HG03103 (cell line): Measurements from ENCODE around the gene PACSIN2.
"Not testable (repeated sequence)": the region's sequence is repeated elsewhere in the genome, so short reads cannot be mapped to it uniquely, and the experiment has no call there.

Source experiments
- ATAC-seq: cut with Tn5 transposase; IDR thresholded peaks from one replicate; pipeline ENCODE4 v1.9.1; 2021; ENCODE audit warnings: low read depth; ENCODE audit not compliant: unreplicated experiment

The PACSIN2 gene

DNA sequence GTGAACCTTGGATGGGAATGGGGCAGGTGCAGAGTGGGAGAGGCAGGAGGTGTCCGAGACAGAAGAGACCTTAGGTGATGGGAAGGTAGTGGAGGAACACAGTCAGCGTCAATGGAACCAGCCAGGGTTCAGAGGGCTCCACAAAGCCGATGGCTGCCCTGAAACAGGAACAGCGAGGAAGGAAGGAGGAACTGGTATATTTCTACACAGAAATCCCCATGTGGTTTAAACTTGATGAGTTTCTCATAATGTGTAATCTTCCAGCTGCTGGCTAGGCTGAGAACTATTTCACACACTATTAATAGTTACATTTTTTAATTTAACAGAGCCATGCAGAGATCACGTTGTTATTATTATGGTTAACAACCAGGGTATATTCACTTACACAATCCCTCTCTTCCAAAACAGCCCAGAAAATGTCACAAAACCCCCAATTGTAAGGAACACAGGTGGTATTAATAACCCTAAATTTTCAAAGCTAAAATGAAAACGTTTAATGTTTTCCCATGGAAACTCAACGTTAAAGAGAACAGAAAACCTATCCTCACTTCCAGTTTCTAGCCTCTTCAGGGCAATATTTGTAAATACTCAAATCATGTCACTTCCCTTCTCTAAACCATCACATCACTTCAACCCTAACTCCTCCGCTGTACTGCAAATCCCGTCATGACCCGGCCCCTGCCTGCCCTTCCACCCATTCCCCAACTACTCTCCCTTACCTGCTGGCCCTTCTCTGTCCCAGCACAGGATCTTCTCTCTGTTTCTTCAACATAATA is 83.3 kb downstream of the PACSIN2 start:
- ATAC-seq, result no peak

DNA sequence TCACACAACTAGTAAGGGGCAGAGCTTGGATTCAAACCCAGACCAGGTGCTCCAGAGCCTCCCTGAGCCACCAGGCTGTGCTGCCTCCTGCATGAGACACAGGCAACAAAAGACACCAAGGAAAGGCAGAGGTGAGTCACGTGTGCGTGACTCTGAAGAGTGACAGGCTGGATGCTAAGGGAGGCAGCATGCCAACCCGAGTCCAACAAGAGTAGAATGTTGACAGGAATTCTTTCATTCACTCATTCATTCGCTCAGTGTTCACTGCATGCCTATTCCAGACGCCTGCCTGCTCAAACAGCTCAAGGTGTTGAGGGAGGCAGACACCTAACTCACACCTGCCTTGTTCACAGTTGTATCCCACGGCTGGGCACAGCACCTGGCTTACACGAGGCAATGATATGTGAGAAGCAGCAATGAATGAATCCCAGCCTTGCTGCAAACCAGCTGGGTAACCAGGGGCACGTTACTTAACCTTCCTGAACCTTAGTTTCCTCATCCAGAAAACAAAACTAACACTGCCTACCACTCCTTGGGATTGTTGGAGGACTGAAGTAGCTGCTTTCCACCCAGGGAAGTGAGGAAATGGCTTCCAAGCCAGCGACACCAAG is 84.0 kb downstream of the PACSIN2 start:
- ATAC-seq, result no peak

DNA sequence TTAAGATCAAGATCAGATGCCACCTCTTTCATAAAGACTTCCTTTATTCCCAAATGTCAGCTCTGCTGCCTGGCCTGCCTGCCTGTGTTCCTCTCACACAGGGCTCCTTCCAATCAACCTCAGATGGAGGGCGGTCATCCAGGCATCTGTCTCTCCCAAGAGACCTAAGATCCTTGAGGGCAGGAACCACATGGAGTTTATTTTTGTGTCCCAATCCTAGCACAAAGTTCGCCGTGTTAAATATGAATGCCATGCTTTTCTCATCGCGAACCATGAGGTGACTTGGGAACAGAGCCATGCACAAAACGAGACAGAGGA is 85.2 kb downstream of the PACSIN2 start:
- ATAC-seq, result no peak

DNA sequence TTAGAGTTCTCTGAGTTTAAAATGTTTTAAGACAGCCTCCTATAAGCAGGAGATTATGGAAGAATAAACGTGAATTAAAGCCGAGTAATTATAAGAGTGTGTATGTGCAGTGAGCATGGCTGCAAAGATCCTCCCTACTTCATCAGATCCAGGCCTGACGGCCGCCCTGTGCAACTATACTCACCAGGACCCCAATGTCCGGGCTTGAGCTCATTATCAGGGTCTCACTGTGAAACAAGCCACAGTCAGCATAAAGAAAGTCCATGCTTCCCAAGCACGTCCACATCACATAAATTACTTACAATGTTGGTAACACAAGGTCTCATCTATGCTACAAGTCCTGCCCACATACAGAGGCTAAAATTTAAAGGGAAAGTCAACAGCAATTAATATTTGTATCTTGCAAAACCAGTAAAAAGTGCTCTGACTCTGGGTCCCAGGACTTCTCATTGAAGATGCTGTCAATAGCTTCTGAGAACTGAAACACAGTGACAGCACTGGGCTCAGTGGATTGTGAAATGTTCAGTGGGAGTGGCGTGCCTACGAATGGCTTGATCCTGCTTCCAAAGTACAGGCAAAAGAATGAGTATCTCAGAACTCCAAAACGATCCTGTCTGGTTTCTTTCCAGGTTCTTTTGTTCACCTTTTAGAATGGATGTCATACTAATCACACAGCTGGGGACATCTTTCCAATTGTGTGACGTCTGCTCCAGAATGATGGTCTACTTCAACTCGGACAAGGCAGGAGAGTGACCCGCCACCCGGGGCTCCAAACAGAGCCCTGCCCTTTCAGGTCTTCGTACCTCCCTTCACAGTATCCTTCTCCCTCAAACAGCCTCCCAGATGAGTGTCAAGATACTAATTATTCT is 85.7 kb downstream of the PACSIN2 start:
- no peak for ATAC-seq

DNA sequence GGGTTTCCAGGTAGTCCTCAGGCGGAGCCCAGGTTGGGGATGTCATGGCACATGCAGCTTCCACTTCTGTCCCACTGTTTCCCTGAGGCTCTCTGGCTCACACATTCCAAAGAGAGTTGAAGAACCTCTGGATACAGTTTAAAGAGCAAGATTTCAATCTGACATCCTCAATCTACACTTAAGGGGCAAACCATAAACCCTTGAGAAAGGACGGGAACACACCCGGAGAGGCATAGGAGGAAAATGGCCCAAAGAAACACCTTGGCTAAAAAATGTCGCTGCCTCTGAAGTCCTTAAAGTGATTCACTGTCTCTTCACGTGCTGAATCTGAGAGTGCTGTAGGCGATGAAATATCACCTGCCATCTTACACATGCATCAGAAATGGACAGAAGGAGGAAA is 87.0 kb downstream of the PACSIN2 start:
- ATAC-seq, result no peak

DNA sequence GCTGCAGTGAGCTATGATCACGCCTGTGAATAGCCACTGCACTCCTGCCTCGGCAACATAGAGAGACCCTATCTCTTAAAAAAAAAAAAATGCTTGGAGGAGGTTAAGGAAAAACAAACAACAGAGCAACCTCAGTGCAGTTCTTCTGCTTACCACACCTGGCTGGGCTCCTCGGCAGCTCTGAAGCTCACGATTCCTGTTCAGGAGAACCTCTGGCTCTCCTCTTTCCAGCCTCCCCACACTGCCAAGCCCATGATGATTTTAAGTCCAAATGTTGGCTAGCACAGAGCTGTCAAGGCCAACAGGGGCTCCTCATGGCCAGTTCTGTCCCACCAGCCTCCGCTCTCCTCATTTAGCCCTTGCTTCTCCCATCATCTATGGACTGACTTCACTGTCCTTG is 88.2 kb downstream of the PACSIN2 start:
- no peak for ATAC-seq

DNA sequence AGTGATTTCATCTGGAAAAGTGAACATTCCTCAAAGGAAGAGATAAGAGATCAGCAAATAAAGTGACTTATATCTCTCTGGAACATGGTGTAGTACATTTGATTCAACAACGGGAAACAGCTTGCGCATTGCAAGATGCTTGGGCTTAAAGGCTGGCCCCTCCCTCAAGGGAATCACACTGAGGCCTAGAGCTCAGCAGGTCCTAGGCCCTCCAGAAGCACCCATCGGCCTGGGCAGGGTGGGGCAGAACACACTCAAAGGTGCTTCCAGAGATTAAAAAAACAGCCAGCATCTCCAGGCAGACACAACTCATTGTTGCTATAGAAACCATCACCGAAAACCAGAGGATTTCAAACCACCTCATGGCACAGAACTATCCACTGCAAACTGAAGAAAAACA is 88.8 kb downstream of the PACSIN2 start:
- no peak for ATAC-seq

DNA sequence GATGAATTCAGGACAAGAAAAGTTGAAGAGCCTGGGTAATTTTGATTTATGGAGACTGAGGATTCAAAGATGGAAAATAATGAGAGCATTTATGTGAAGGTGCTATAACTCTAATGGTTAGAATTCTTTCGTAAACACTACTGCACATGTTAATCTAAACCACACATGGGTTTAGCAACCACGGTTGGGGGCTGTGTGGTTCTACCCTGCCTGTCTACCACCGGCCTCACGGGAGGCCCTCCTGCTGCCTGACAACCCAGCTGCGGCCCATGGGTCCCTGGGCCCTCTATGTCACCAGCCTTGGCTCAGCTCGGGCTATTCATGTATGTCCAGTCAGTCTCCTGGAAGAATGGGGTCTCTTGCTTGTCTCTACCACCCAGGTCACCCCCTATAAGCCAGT is 89.4 kb downstream of the PACSIN2 start:
- ATAC-seq, result no peak

DNA sequence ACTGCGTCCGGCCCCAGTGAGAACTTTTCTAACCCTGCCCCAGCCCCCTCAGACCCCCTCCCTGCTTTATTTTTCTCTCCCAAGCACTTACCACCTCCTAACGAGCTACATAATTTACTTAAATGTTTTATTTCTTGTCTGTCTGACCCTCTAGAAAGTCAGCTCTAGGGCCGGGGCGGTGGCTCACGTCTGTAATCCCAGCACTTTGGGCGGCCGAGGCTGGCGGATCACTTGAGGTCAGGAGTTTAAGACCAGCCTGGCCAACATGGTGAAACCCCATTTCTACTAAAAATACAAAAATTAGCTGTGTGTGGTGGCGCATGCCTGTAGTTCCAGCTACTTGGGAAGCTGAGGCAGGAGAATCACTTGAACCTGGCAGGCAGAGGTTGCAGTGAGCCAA is 89.9 kb downstream of the PACSIN2 start:
- not testable (repeated sequence) for ATAC-seq

DNA sequence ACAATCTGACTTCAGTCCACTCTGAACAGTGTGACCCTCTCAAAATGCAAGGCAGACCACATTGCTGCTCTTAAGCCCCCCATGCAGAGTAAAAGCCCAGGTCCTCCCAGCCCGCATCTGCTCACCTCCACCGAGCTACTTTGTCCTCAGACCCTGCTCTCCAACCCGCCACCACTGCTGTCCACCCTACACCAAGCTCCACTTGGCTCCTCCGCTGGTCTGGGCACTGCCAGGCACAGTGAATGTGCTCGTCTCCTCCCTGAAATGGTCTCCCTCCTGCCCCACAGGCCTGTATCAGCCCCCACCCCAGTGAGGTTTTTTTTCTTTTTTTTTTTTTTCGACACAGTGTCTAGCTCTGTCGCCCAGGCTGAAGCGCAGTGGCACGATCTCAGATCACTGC is 90.5 kb downstream of the PACSIN2 start:
- ATAC-seq, result no peak

DNA sequence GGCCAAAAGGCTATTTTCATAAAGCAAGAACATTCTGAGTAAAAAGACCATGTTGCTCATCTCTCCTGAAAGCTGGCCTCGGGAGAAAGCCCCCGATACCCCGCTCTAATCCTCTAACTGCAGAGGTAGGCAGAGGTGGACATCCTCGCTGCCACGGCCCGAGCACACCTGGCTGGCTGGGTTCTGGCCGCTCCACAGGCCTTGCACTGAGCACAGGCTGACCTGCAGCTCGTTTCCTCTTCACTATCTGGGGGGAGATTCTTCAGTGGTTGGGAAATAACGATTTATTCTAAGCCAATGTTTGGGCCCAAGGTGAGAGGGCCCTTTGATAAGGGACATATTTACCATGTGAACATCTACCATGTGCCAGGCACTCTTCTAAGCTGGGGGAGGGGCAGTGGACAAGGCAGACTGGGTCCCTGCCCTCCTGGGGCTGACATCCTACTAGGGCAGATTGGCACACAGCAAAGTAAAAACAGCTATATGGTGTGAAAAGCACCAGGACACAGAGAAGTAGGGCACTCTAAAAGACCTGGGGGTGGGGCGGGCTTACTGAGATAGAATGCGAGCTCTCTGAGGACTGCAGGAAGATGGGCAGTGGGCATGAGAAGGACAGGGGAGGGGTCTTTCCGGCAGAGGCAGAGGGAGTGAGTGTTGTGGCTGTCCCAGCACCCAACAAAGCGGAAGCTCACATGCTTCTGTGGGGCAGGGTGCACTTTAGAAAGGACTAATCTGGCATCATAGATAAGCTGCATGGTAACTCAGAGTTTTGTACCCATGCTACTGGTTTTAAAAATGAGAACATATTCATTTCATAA is 92.4 kb downstream of the PACSIN2 start:
- ATAC-seq, result no peak

DNA sequence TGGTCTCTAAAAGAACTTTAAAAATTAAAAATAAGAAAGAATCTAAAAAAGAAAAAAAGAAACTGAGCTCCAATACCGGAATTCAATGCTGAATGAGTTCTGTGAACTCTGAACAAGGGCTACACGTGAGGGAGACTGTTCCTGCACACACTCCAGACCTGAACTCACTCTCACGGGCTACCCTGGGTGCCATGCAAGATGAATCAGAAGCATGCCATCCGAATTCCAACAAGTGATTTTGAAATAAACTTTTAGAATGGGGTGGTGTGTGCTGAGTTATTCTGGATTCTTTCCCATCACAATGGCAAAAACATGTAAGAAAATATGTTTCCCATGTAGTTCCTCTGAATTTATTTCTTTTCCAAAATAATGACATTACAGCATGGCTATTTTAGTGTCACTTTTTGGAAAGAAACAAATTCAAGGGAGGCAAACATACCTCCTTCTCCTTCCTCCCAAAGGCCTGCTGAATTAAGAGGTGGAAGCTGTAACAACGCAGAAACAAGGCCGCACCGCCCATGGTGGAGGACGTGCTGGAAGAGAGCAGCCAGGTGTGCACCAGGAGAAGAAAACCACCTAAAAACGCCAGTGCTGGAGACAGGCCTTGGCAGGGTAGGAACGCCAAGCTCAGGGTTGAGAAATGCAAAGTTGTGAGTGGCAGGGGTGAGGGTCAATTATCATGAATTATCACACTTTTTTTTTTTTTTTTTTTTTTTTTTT is 94.7 kb downstream of the PACSIN2 start:
- no peak for ATAC-seq

DNA sequence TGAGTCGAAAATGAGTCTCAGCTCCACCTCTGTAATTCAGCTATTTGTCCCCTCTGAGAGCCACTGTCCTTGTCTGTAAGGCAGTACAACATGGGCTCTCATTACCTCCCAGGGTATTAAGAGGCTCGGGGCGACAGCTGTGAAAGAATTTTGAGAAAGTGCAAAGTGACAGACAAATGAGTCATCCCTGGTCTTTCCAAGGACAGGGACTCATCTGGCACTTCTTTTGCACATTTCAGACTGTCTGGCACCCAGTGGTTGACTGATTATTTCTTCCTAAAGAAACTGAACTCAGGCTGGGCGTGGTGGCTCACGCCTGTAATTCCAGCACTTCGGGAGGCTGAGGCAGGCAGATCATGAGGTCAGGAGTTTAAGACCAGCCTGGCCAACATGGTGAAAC is 95.8 kb downstream of the PACSIN2 start:
- ATAC-seq, result no peak

DNA sequence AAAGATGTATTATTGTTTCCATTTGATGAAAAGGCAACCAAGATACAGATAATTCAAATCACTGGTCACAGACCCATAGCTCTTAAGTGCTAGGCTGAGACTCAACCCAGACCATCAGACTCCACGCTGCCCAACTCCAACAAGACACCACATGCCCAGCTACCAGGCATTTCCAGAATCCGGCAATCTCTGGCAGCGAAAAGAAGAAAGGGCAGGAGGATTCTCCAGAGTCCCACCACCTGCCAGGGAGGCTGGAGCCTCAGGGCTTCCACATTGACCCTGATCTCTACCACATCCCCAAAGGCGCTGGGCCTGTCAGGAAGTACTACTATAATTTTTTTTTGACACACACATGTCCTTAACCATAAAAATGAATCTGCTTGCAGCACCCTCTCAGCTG is 96.4 kb downstream of the PACSIN2 start:
- no peak for ATAC-seq

DNA sequence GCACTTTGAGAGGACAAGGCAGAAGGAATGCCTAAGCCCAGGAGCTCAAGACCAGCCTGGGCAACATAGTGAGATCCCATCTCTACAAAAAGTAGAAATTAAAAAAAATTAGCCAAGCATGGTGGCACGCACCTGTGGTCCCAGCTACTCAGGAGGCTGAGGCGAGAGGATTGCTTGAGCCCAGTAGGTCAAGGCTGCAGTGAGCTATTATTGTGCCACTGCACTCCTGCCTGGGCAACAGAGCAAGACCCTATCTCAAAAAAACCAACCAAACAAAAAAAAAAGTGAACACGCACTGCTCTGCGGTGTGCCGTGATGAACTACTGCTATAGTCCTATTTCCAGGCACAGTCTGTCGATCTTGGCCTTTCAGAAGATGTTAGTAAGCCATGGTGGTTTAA is 97.6 kb downstream of the PACSIN2 start:
- ATAC-seq, result not testable (repeated sequence)

DNA sequence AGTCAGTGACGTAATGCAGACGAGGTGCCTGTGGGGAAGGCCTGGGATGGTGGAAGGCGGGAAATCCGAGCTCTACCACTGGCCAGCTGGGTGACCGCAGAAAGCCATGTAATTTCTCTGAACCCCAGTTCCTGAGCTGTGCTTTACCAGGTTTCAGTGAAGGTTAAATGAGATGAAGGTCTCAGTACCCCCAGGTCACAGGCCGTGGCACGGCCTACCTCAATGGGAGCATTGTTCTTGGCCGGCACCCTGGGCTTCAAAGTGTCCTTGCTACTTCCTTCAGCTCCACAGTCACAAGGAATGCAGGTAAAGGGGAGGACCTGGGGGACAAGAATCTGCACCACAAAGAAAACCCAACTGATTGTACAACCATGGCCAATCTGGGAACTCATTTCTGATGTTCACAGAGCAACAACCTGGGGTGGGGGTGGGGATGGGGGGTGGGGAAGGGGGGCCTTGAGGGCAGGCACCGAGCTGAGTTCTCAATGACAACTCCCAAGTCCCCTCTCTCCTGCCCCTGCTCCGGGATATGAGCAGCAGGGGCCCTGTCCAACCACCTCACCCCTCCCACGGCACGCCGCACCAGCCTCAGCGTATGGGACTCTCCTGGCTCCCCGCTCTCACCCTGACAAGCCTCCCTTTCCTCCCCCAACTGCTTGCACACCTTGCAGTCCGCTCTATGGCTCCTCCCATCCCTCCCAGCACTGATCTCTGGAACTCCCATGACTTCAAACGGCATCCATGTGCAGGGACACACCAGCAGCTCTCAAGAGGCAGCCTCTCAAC is 98.8 kb downstream of the PACSIN2 start:
- no peak for ATAC-seq

DNA sequence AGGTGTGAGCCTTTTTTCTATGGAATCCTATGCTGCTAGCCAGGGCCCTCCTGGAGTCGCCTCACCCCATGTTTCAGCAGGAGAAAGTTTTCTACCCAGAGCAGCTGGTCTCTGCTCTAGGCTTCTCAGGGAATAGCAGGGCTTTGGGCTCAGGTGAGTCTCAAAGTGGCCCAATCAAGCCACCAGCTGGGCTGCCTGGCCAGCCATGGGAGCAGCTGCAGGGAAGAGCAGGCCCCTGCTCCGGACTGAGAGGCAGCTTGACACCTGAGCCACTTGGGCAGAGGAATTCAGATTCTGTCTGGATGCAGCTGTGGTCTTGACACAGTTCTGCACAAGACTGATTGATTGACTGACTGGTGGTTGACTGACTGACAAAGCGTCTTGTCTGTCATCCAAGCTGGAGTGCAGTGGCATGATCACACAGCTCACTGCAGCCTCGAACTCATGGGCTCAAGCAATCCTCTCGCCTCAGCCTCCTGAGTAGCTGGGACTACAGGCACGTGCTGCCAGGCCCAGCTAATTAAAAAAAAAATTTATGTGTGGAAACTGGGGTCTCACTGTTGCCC is 100.4 kb downstream of the PACSIN2 start:
- no peak for ATAC-seq

DNA sequence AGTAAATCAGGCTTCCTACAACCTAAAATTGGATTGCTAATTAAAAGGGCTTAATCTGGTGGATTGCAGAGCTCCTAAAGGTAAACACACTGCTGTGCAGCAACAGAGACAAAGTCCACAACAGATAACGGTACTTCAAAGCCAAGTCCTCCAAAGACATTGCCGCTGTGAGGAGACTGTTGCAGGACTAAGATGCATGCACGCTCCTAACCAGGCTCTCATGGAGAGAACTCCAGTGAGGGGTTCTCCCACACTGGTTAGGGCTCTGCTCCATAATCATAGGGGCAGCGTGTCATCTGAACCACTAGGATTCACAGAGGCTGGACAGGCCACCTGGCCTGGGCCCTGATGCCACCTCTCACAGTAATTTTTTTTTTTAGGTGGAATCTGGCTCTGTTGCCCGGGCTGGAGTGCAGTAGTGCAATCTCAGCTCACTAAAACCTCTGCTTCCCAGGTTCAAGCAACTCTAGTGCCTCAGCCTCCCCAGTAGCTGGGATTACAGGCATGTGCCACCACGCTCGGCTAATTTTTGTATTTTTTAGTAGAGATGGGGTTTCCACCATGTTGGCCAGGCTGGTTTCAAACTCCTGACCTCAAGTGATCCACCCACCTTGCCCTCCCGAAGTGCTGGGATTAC is 101.0 kb downstream of the PACSIN2 start:
- ATAC-seq, result no peak

DNA sequence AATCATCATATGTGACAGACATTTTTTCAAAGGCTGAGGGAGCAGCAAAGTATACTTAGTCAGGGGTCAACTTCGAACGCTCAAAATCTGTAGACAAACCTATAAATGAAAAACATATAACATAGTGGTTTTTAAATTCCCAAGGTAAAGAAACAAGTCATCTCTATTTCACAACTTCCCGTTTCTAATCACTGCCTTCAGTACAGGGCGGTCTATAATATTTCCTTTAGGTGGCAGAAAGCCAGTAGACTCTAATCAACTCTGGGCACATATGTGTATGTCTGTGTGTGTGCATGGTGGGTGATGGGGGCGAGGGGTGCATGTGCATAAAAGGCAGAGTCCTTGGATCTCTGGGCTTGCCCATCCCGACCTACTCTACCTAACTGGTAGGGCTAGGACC is 102.9 kb downstream of the PACSIN2 start:
- ATAC-seq, result no peak
